Embryonic facial prominence (tissue), 1 donor: Measurements from ENCODE around the gene SART1.
"Not testable (repeated sequence)": the region's sequence is repeated elsewhere in the genome, so short reads cannot be mapped to it uniquely, and the experiment has no call there.

Experiments used
- DNase-seq: peaks from one replicate; pipeline ENCODE4 v3.0.0-alpha.2; 2016; ENCODE audit errors: extremely low spot score

Gene SART1

GRCh38 chr11:65988791-65989592, 27.5 kb downstream of the SART1 start:
- peak; percentile 89 for DNase-seq

DNA sequence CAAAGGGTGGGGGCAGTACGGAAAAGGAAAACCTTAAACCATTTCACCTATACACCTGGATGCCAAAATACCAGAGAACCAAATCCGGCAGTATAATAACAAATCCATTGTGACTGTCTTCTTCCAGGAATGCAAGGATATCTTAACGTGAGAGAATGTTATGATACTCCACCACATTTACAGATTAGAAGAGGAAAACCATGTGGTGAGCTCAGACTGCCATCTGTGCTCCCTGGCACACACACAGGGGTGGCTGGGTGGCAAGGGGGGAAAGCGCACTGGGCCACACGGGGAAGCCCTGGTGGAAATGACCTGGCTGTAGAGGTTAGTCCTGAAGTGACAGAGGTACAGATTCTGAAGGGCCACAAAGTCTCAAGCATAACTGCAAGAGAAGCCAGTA, 30.5 kb downstream of the SART1 start:
- no peak for DNase-seq

DNA sequence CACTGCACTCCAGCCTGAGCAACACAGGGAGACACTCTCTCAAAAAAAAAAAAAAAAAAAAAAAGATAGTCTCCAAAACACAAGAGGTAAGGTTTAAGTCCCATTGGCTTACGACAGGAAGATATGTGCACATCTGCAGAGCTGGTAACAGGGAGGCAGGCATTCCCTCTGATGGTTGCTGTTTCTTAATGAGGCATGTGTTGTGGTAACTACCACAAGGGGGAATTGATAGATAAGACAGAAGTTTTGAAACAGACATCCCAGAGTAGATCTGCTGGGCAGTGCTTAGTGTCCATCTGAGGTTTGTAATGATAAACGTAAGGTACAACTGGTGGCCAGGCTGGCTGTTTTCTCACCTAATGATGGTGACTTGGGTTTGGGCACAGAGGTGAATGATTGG, 35.8 kb downstream of the SART1 start:
- DNase-seq: no peak

DNA sequence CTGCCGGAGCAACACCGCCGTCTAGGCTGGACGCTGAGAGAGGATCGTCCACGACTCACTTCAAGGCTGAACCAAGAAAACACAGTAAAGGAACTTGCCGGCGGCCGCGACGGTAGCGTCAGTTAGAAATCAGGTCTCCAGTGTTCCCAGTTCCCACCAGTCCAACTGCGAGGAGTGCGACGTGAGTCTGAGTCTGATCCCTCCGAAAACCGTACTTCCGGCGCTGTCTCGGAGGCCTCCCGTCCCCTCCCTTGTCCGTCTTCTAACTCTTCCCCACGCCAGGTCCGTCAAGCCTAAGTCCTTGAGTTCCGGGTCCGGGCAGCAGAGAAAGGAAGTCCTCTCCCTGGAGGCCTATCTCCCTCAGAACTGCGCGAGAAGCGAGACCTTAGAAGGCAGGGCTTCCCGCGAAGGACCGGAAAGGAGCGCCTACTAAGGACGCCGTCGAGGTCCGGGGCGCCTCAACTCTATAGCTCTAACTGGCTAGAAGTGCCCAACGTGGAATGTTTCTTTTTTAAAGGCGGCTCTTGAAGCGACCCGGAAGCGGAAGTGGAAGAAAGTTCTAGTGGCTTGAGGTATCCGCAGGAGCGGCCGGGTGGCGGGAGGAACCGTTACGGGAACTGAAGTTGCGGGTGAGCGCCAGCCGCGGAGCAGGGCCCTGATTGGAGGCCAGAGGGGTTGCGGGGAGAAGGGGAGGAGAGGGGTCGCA, 40.6 kb downstream of the SART1 start, which contains the start of the genes BANF1 and EIF1AD:
Gene BANF1, plus strand, starts transcription at position 562 of the 706 bp plus-strand sequence. CDS start 748 bp downstream, outside the sequence.
Gene EIF1AD, minus strand, starts transcription at position 216 of the 706 bp plus-strand sequence. CDS start 1,768 bp downstream, outside the sequence.
- DNase-seq: peak; percentile 96

DNA sequence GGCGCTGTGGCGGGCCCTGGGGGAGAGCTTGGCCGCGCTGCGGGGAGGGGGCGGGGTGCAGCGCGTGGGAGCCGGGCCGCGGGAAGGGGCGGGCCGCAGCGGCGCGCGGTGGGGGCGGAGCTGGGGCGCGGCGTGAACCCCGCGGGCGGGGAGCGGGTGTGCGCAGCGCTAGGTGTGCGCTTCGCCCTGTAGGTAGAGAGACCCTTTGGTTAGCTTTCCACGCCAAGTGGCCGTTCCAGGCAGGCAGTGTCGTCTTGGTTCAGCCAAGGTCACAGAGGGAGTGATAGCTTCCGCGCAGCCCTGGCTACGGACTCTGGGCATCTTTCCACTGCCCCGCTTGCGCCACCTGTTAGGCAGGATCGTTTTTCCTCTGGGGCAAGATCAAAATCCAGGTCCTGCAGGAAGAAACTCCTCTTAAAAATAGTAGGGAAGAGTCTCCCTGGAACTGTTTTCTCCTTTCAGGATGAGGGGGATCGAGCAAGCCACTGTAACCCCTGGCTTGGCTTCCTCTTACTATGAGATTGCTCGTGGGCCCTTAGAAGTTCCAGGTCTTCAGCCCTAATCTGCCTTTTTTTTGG, 41.2 kb downstream of the SART1 start:
- DNase-seq: no peak

DNA sequence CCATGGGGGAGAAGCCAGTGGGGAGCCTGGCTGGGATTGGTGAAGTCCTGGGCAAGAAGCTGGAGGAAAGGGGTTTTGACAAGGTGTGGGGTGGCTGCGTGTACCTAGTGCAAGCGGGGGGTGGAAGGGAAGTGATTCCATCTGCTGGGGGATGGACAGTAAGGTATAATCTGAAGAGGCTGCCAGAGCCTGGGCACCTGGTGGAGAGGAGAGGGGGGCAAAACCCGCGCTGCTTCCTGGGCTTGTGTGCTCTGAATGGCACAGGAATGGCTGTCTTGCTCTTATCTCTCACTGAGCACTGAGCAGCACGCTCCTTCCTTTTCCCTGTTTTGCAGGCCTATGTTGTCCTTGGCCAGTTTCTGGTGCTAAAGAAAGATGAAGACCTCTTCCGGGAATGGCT, 41.8 kb downstream of the SART1 start:
- no peak for DNase-seq

DNA sequence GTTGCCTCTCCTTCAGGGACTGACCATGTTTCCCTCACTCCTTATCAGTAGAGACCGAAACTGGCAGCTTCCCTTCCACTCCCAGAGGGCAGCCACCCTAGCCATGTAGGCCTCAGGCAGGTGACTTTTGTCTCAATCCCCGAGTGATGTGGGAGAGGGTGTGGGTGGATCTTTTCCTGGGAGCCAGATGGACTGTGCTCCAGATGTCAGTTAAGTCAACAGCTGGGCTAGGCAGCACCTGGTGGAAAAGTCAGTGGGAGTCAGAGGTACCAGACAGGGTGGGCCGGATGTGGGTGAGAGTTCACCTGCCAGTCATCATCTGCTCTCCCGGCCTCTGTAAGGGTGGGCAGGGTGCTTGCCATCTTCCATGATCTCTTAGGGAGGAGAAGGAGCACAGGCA, 42.7 kb downstream of the SART1 start:
- no peak for DNase-seq

- no peak for DNase-seq
These were observed 44.8 kb downstream of the SART1 start for GRCh38 chr11:66006134-66006890.

DNA sequence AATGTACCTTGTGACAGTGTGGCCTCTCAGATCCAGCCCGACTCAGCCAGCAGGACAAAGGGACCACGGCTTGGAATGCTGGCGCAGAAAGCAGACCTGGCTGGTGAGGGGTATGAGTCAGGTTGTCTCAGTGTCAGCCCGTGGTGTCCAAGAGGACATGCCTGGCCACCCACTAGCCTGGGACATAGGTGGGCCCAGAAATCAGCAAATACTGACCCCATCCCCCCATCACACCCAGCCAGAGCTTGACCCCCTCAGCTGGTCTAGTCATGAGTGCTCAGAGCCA, 45.3 kb downstream of the SART1 start:
- no peak for DNase-seq

DNA sequence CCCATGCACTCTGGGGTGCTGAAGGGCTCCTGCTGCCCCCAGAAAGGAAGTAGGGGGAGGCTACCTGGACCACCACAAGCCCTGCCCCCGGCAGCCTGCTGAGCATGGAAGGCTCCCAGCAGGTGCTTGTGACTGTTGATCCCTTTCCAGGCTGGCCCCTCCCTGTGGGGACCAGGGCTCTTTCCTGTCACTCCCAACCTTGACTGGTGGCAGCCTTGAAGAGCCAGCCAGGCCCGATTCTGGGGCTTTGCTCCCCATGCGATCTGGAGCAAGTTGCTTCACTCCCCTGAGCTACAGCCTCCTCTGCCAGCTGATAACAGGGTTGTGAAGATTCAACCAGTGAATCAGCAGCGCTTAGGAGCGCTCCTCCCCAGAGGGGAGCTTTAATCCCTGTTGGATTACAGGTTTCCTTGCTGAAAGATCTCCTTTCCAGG, 45.7 kb downstream of the SART1 start:
- DNase-seq: no peak

DNA sequence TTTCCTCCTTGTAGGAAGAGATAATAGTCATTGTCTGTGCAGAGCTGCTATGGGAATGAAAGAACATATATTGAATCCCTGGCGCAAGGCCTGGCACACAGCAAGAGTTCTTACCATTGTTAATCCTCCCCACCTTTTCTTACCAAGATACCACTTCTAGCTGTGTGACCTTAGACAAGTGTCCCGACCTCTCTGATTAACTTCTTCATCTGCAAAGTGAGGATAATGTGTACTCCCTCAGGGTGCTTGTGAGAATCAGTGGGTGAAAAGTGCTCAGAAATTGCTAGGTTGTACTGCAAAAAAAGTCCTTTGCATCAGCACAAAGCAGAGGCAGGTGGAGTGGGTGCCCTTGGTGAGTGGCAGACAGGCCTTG, 46.5 kb downstream of the SART1 start:
- DNase-seq: no peak

DNA sequence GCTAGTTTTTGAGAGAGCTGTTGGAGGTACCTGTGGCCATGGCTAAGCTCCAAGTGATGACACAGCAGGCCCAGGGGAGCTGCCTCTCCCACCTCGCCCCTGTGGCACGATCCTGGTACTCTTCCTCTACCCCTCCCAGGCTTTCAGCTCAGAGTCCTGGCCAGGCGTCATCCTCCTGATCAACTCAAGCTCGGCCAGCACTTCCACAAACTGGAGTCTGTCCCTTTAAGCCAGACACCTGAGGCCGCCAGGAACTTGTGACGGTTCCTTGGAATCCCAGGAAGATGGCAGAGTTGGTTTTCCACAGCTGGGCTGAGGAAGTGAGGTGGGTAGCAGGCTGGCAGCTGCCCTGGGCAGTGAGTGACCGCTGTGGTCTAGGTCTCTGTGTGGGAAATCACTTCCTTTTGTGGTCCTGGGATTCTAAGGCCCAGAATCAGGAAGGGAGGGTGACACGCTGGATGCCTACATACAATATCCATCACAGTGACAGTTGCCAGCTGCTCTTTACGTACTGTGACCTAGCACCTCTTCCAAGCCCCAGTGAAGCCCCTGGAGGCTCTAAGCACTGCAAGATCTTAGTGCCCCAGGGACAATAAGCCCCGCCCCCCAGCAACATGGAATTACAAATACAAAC, 47.1 kb downstream of the SART1 start:
- DNase-seq: no peak

- not testable (repeated sequence) for DNase-seq
These were observed 48.5 kb downstream of the SART1 start for GRCh38 chr11:66010036-66010435.

- no peak for DNase-seq
These were observed 49.8 kb downstream of the SART1 start for GRCh38 chr11:66011239-66011784.

GRCh38 chr11:66011785-66012303, 50.3 kb downstream of the SART1 start, which contains the start of gene CST6:
TSS of gene CST6 (plus strand) at chr11:66012008. CDS start at chr11:66012045, 37 bp downstream.
- DNase-seq: no peak

- DNase-seq: no peak
These were observed 50.9 kb downstream of the SART1 start for GRCh38 chr11:66012371-66012945.

DNA sequence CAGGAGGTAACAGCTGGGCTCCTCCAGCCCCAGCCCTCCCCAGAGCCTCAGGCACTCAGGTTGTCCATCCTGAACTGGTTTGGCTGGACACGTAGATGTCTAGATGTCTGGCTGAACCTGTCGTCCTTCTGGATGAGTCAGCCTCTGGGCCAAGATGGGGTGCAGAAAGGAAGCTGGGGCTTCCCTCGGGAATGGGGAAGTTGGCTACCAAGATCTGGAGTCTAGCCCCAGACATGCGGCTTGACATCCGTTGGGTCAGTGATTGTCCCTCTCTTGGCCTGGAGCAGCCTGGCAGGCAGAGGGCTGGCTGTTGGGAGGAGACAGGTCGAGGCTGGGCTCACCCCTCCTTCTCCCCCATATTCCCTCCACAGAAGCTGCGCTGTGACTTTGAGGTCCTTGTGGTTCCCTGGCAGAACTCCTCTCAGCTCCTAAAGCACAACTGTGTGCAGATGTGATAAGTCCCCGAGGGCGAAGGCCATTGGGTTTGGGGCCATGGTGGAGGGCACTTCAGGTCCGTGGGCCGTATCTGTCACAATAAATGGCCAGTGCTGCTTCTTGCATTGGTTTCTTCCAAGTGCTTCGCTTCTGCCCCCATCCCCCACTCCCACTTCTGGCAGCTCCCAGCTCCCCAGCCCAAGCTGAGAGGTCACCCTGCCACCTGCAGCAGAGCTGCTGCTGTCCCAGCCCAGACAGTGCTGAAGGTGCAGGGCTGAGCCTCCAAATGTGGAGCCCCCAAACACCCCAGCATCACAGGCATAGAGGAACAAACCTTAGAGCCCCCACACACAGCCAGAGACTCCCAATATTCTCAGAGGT, 51.6 kb downstream of the SART1 start:
- no peak for DNase-seq

DNA sequence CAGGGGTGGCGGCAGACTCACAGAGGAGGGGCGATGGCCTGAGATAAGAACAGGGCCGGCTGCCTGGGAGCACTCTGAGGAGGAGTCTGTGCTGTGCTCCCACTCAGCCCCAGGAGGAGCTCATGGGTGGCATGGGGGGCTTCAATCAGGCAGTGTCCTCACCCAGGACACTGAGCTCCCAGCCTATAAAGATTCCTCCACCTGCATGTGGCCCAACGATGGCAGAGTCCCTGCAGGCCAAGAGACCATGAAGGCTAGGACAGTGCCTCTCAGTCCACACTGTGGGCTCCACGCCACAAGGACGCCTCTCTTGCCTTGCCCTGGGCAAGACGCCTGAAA, 52.2 kb downstream of the SART1 start:
- DNase-seq: no peak

DNA sequence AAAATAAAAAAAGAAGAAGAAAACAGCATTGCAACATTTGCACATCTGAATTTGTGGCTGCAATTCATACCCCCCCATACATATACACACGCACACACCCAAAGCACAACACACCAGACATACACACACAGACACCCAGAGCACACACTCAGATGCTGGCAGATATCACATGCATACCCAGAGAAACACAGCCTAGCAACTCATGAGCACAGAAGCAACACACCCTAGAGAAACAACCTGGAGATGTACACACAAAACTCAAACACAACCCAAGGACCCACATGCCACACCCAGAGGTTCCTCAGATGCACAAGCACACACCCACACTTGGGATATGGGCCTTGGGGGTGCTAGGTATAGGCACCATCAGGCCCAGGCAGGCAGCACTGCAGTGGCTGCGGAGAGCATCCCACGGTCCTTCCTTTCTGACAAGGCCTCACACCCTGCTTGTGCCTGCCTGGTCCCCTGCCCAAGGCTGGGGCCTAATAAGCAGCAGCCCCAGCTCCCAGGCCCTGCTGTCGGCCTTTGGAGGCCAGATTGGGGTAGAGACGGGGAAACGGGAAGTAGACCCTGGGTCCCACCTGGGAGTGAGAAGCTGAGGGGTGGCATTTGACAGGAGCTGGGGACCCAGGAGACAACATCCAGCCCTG, 53.4 kb downstream of the SART1 start:
- DNase-seq: no peak
